ENCODE measurements around the gene MSTO1. TPM values are rescaled to one million over a fixed set of nuclear protein-coding genes. Genes with fewer than 3 reads are reported as not detected.
A peak's percentile ranks its signal among the peaks of the same experiment; 100 is the strongest.
"Not testable (repeated sequence)": the region's sequence is repeated elsewhere in the genome, so short reads cannot be mapped to it uniquely, and the experiment has no call there.

MSTO1 gene
- total RNA-seq, 1 donor from 2014 or later = 101 TPM

GRCh38 chr1:155622191-155622590 lies 12.2 kb downstream of the MSTO1 start:
- CTCF ChIA-PET = no interaction called here
- Mint-ChIP-seq H3K4me3 (no peak overlapping the region), H3K4me1 (no peaks in the 10 kb centered on the region), H3K27me3 (no peaks in the 10 kb centered on the region), H3K36me3 (ENCODE audit: low read depth) (no peaks in the 10 kb centered on the region), H3K27ac (no peak overlapping the region), H3K9me3 (no peaks in the 10 kb centered on the region)
- no peak for TF ChIP-seq CTCF (IDR thresholded peaks at IDR 0.05)
- no peak for DNase-seq
- intact Hi-C loops (cut with micrococcal nuclease) = no loop called here
- ATAC-seq (ENCODE audit: low read depth) = no peak
- POLR2A ChIA-PET = interaction anchor here (1.1 kb wide), 1 partner anchor 13 kb away, joined by 3 read pairs; the partner anchor contains the start of gene MSTO1

- no peak for DNase-seq
- Mint-ChIP-seq H3K27ac (no peak overlapping the region), H3K27me3 (no peaks in the 10 kb centered on the region), H3K4me3 (no peak overlapping the region), H3K36me3 (ENCODE audit: low read depth) (no peaks in the 10 kb centered on the region), H3K9me3 (no peaks in the 10 kb centered on the region), H3K4me1 (no peaks in the 10 kb centered on the region)
- ChIA-PET CTCF (no interaction called here), POLR2A (interaction anchor here (1.1 kb wide), 1 partner anchor 14 kb away, joined by 3 read pairs; the partner anchor contains the start of gene MSTO1)
- intact Hi-C loops (cut with micrococcal nuclease) = no loop called here
- no peak for TF ChIP-seq CTCF (IDR thresholded peaks at IDR 0.05)
- no peak for ATAC-seq (ENCODE audit: low read depth)
These were observed 13.3 kb downstream of the MSTO1 start for GRCh38 chr1:155623357-155623756.

GRCh38 chr1:155626428-155626827 lies 16.4 kb downstream of the MSTO1 start:
- H3K4me1 Mint-ChIP-seq; H3K9me3 Mint-ChIP-seq; H3K27ac Mint-ChIP-seq; ATAC-seq (ENCODE audit: low read depth); H3K4me3 Mint-ChIP-seq; CTCF ChIA-PET; H3K27me3 Mint-ChIP-seq; H3K36me3 Mint-ChIP-seq (ENCODE audit: low read depth); POLR2A ChIA-PET; intact Hi-C loops (cut with micrococcal nuclease); DNase-seq: not testable (repeated sequence)

- POLR2A ChIA-PET = interaction anchor here (0.7 to 0.9 kb wide), 2 partner anchors 16 to 375 kb away, joined by 4 to 5 read pairs; partner anchors contain the start of gene SCAMP3
- Mint-ChIP-seq H3K27ac (peak overlapping the region; percentile 80), H3K4me1 (peaks cover 23% of the 10 kb centered on the region), H3K4me3 (peak overlapping the region; percentile 91), H3K9me3 (peaks cover under 1% of the 10 kb centered on the region), H3K36me3 (ENCODE audit: low read depth) (peaks cover 2% of the 10 kb centered on the region), H3K27me3 (no peaks in the 10 kb centered on the region)
- ATAC-seq (ENCODE audit: low read depth) (no peak), DNase-seq (no peak)
- intact Hi-C loops (cut with micrococcal nuclease) = no loop called here
- TF ChIP-seq CTCF (IDR thresholded peaks at IDR 0.05) = no peak
- CTCF ChIA-PET = no interaction called here
These were observed 26.6 kb downstream of the MSTO1 start for GRCh38 chr1:155636397-155637153.

- Mint-ChIP-seq H3K4me3 (no peak overlapping the region), H3K4me1 (peaks cover 23% of the 10 kb centered on the region), H3K27me3 (no peaks in the 10 kb centered on the region), H3K9me3 (peaks cover 10% of the 10 kb centered on the region), H3K36me3 (ENCODE audit: low read depth) (peaks cover 6% of the 10 kb centered on the region), H3K27ac (no peak overlapping the region)
- ChIA-PET POLR2A (interaction anchor here (0.7 kb wide), 1 partner anchor 447 kb away, joined by 9 read pairs; no protein-coding TSS in a partner anchor), CTCF (no interaction called here)
- no peak for DNase-seq
- TF ChIP-seq CTCF (IDR thresholded peaks at IDR 0.05) = no peak
- intact Hi-C loops (cut with micrococcal nuclease) = no loop called here
- ATAC-seq (ENCODE audit: low read depth) = no peak
These were observed 30.3 kb downstream of the MSTO1 start for GRCh38 chr1:155640367-155640766.

GRCh38 chr1:155642559-155643180 lies 32.7 kb downstream of the MSTO1 start:
- H3K4me1 Mint-ChIP-seq; intact Hi-C loops (cut with micrococcal nuclease); H3K9me3 Mint-ChIP-seq; H3K27ac Mint-ChIP-seq; H3K27me3 Mint-ChIP-seq; POLR2A ChIA-PET; ATAC-seq (ENCODE audit: low read depth); H3K4me3 Mint-ChIP-seq; CTCF ChIA-PET; DNase-seq; H3K36me3 Mint-ChIP-seq (ENCODE audit: low read depth): not testable (repeated sequence)

Measured in activated B cell treated with CpG ODN at 0.5 μM for 24 hours (primary cell).